Heart left ventricle (tissue), 13 donors: Measurements from ENCODE around the gene MAGI2.

Experiments
- POLR2A ChIP-seq, 2 donors: fragments of 450-650 bp; IDR thresholded peaks; one replicate each; pipeline ENCODE4 v1.6.1; 2017; ENCODE audit warnings: antibody characterized with exemption in 2 of 2, mild to moderate bottlenecking in 2 of 2, moderate library complexity in 2 of 2
- TF ChIP-seq, protein P1 (sequence below), 12 donors: fragments of 200-600 bp; sonication (generic) in 4 of 12; IDR thresholded peaks; one replicate each; pipeline versions ENCODE4 v1.5.0 to v1.8.0; 2018 to 2022; ENCODE audit warnings: antibody characterized with exemption in 12 of 12, mild to moderate bottlenecking in 5 of 12
- donor health status: ischemic (EF 13 %, LVEDD 7.1; RV severe dilation, severe dysfunction).
- donor health status: DM: no; HTN: yes; CAD: no.
- donor health status: DM: no; HTN: no; CAD: no.
- donor health status: ischemic (EF 25% LVEDD 6.9; RV normal size, moderate dysfunction).
- donor health status: ischemic (EF 25% LVEDD 5.7; RV mildly dilated, moderate dysfunction).
- donor health status: ischemic (EF 35%, LVEDD 5.7; RV mildly dilated, moderate dysfunction).
- donor health status: nonischemic (EF 11% LVEDD 7.7; RV severe dilation, severe dysfunction).
- donor health status: DM: yes; HTN: yes; CAD: no.
- donor health status: PGD.
- donor health status: ischemic (EF 29% LVEDD 5.4; RV normal size, mild dysfunction).
- donor health status: nonischemic (EF 23%, LVEDD 6.1; RV moderate dilation, normal function).

GRCh38 chr7:78125884-78126283 is 1327.6 kb downstream of the MAGI2 start:
- no peak for TF ChIP-seq POLR2A (IDR thresholded peaks at IDR 0.05)
- TF ChIP-seq, protein P1, sequence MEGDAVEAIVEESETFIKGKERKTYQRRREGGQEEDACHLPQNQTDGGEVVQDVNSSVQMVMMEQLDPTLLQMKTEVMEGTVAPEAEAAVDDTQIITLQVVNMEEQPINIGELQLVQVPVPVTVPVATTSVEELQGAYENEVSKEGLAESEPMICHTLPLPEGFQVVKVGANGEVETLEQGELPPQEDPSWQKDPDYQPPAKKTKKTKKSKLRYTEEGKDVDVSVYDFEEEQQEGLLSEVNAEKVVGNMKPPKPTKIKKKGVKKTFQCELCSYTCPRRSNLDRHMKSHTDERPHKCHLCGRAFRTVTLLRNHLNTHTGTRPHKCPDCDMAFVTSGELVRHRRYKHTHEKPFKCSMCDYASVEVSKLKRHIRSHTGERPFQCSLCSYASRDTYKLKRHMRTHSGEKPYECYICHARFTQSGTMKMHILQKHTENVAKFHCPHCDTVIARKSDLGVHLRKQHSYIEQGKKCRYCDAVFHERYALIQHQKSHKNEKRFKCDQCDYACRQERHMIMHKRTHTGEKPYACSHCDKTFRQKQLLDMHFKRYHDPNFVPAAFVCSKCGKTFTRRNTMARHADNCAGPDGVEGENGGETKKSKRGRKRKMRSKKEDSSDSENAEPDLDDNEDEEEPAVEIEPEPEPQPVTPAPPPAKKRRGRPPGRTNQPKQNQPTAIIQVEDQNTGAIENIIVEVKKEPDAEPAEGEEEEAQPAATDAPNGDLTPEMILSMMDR (IDR thresholded peaks at IDR 0.05) = no peak
